Stimulated activated naive CD8-positive, alpha-beta T cell treated with anti-CD3 and anti-CD28 coated beads, Interleukin-15, Interleukin-2, amounts not matched to agents 100 ng/mL and 50 ng/mL, for 24 hours (primary cell): Measurements from ENCODE around the gene MPZ.
"Not testable (repeated sequence)": the region's sequence is repeated elsewhere in the genome, so short reads cannot be mapped to it uniquely, and the experiment has no call there.

Experiments
- H3K27ac Mint-ChIP-seq: one replicate; pipeline ENCODE4 v1.8.0; 2021; ENCODE audit warnings: mild to moderate bottlenecking, mixed read lengths
- H3K27me3 Mint-ChIP-seq: one replicate; pipeline ENCODE4 v1.8.0; 2021; ENCODE audit warnings: mixed read lengths
- H3K36me3 Mint-ChIP-seq: one replicate; pipeline ENCODE4 v1.8.0; 2021; ENCODE audit warnings: low read depth, mixed read lengths
- H3K4me1 Mint-ChIP-seq: one replicate; pipeline ENCODE4 v1.8.0; 2021; ENCODE audit warnings: low read depth, mixed read lengths
- H3K4me3 Mint-ChIP-seq: one replicate; pipeline ENCODE4 v1.8.0; 2021; ENCODE audit warnings: mild to moderate bottlenecking, mixed read lengths
- H3K9me3 Mint-ChIP-seq: one replicate; pipeline ENCODE4 v1.8.0; 2021; ENCODE audit warnings: mixed read lengths

The MPZ gene

DNA sequence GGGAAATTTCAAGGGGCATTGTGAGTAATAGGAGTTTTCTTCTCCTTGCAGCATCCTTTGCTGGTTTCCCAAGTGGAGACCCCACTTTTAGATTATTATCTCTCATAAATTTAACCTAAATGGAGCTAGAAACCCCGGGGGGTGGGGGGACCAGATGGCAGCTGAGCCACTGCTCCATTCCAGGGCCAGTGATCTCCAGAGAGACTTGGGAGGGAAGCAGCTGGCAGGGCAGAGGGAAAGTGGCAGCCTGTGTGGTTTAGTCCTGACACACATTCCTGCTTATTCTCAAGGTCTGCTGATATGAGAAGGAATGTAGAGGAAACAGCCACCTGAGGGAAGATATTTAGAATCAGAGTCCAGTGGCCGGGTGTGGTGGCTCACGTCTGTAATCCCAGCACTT is 34.9 kb downstream of the MPZ start:
- Mint-ChIP-seq H3K9me3 (no peaks in the 10 kb centered on the region), H3K27ac (no peak overlapping the region), H3K36me3 (no peaks in the 10 kb centered on the region), H3K4me1 (no peaks in the 10 kb centered on the region), H3K27me3 (peaks cover 22% of the 10 kb centered on the region), H3K4me3 (no peak overlapping the region)

DNA sequence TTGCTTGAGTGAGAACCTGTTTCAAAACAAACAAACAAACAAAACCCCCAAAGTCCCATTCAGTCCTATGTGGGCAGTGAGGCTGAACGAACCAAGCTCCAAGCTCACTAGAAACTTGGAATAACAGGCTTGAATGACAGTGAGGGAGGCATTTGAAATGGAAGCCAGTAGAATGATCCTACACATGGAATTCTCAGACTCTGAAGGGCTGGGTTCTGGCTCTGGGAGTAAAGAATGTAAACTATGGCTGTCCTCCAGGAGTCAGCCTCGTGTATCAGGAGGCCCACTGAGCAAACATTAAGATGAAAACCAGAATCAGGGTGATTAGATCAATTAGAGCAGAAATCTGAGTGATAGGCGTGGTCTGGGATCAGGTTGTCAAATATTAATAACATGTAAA is 36.4 kb downstream of the MPZ start:
- Mint-ChIP-seq H3K27ac (no peak overlapping the region), H3K4me3 (no peak overlapping the region), H3K36me3 (no peaks in the 10 kb centered on the region), H3K27me3 (peaks cover 20% of the 10 kb centered on the region), H3K4me1 (no peaks in the 10 kb centered on the region), H3K9me3 (no peaks in the 10 kb centered on the region)

DNA sequence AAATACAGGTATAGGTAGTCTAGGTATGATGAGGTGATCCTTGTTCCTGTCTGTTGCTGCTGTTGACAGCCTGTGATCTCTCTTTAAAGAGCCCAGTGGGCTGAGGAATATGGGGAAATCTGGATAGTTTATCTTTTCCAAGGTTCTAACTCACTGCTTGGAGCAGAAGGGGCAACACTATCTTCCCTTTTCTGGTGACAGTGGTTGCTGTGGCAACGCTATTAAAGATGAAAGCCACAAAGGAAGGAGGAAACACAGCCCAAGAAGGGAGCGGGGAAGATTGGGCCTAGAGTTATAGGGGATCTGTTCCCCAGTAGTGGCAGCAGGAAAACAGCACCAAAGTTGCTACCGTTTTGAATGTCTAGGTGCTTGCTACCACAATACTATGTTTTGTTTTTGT is 42.4 kb downstream of the MPZ start:
- Mint-ChIP-seq H3K9me3 (no peaks in the 10 kb centered on the region), H3K4me3 (no peak overlapping the region), H3K27me3 (peaks cover 23% of the 10 kb centered on the region), H3K4me1 (no peaks in the 10 kb centered on the region), H3K27ac (no peak overlapping the region), H3K36me3 (no peaks in the 10 kb centered on the region)

DNA sequence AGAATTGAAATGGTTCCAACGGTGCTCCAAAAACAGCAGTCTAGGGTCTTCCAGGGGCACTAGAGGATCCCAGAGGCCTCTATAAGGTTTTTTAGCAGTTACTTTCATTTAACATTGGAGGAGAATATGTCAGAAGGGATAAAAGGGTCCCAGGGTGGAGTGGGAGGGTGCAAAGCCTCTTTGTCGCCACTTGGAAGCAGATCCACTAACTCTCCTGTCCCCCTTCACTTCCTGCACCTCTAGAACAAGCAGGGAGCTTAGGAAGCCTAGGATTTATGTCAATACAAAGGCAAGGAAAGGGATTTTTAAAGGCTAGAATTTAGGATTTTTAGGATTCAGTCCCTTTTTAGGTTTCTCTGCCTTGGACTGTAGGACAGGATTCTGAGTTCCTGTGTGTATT is 42.9 kb downstream of the MPZ start:
- H3K4me1 Mint-ChIP-seq: no peaks in the 10 kb centered on the region
- no peaks in the 10 kb centered on the region for H3K9me3 Mint-ChIP-seq
- H3K27me3 Mint-ChIP-seq: peaks cover 26% of the 10 kb centered on the region
- no peak overlapping the region for H3K27ac Mint-ChIP-seq
- no peak overlapping the region for H3K4me3 Mint-ChIP-seq
- H3K36me3 Mint-ChIP-seq: no peaks in the 10 kb centered on the region

DNA sequence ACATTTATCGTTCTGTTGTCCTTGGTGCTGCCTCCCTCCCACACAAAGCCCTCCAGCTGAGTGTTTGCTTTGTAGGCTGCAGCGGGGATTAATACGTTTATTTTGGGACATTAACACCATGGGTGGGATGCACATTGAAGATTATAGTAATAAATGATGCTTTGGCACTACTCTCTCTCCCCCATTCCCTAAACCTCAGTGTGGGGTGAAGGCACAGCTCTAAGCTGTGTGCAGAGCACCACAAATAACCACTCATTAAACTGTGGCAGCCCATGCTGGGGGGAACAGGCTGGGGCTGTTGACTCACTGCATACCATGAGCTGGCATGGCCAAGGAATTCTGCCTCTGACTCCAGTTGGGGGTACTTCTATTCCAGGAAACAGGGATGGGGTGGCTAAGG is 43.6 kb downstream of the MPZ start:
- Mint-ChIP-seq H3K4me3 (no peak overlapping the region), H3K27ac (no peak overlapping the region), H3K4me1 (no peaks in the 10 kb centered on the region), H3K9me3 (no peaks in the 10 kb centered on the region), H3K27me3 (peaks cover 29% of the 10 kb centered on the region), H3K36me3 (no peaks in the 10 kb centered on the region)

DNA sequence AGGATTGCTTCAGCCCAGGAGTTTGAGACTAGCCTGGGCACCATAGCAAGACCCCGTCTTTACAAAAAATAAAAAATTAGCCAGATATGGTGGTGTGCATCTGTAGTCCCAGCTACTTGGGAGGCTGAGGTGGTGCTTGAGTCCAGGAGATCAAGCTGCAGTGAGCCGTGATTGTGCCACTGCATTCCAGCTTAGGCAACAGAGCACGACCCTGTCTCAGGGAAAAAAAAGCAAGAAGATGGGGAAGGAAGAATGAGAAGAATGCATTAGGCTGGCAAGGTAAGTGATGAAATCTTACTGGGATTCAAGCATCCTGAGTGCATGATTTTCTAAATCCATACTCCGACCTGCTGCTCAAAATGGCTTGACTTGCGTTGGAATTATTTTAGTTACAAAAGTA is 44.5 kb downstream of the MPZ start:
- H3K27me3 Mint-ChIP-seq: peaks cover 36% of the 10 kb centered on the region
- H3K4me3 Mint-ChIP-seq: no peak overlapping the region
- no peak overlapping the region for H3K27ac Mint-ChIP-seq
- no peaks in the 10 kb centered on the region for H3K9me3 Mint-ChIP-seq
- no peaks in the 10 kb centered on the region for H3K36me3 Mint-ChIP-seq
- H3K4me1 Mint-ChIP-seq: no peaks in the 10 kb centered on the region

DNA sequence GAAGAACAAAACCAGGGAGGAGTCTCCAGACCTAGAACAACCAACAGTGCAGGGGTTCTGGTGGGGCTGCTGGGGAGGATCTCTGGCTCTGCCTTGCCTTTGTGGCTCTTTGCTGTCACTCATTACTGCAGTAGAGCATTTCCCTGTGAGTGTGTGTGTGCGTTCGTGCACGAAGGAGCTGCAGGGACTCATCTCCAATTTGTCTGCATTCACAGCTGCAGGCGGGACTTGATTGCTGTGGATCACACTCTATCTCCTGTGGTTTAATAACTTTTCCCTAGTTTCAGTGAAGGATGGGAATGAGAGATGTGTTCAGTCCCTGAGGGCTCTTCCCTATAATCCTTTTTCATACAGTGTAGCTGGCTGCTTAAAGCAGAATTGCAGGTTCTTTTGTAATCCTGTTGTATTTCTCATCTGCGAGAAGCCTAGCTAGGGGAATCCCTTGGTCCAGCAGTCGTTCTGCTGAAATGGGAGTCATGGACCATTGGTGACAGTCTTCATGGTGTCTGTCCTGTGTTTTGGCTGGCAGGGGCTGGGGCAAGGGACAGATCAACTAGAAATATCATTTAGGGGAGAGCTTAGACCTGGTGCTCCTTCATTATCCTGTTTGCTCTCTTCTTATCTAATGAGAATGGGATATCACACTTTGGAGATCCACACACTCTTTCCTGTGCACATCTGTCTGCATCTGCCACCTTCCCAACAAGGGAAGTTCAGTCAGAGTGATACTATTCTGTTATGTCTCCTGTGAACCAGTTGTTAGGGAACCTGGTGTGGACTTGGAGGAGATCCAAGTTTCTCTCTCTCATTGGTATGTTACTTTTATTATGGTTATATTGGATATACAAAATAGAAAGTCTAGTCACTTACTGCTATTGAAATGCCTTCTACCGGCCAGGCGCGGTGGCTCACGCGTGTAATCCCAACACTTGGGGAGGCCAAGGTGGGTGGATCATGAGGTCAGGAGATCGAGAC is 48.2 kb downstream of the MPZ start:
- Mint-ChIP-seq H3K9me3 (peaks cover 9% of the 10 kb centered on the region), H3K36me3 (peaks cover 17% of the 10 kb centered on the region), H3K27ac (no peak overlapping the region), H3K27me3 (peaks cover 68% of the 10 kb centered on the region), H3K4me3 (no peak overlapping the region), H3K4me1 (peaks cover 7% of the 10 kb centered on the region)

DNA sequence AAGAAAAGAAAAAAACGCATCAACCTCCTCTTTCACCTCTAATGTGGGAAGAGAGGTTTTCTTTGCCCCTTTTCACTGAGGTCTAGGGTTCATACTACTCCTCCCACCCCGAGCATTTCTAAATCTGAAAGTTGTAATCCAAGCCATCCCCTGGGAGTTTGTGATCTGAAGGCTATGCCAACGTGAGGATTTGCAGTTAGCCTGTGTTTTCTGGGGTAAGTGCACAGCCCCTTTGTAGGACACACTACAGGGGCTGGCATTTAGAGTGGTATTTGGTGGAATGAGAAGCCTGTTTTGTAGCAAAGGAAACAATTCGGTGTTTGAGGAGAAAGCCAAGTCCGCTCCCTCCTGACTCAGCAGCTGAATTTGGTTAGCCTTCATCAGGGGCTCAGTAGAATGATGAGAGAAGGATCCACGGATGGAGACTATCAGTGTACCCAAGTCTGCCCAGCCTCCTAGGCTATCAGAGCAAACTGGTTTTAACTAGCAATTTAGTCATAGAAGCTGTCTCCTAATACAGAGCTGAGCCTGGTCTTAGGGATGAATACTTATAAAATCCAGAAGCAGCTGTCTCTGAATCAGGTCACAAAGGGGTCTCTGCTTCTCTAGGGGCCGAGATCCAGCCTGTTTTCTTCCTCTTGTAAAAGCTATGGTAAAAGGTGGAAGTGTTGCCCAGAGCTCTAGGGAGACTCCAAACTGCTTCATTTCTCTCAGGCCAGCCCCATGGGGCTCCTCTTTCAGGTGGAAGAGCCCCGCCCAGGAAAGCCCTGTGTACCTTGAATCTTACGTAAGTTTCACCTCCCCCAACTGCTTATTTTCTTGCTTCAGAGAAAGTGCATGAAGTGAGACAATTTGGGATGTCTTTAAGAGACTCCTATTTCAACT is 49.1 kb downstream of the MPZ start:
- Mint-ChIP-seq H3K36me3 (peaks cover 22% of the 10 kb centered on the region), H3K4me1 (peaks cover 7% of the 10 kb centered on the region), H3K4me3 (no peak overlapping the region), H3K9me3 (peaks cover 13% of the 10 kb centered on the region), H3K27ac (no peak overlapping the region), H3K27me3 (peaks cover 70% of the 10 kb centered on the region)

DNA sequence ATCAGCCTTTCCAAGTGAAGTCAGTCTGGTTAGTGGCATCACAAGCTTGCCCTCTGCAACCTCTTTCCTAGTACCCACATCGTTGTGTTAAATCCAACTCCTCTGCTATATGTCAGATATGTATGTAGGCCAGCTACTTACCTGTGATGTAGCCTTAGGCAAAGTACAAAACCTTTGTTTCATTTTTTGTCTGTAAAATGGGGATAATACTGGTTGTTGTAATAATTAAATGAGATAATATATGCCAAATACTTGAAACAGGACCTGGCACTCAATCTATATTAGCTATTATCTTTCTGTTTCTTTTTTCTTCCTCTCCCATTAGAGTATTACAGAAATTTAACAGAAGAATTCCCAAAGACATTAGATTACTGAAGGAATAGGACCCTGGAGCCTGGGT is 50.0 kb downstream of the MPZ start:
- peaks cover 13% of the 10 kb centered on the region for H3K9me3 Mint-ChIP-seq
- H3K36me3 Mint-ChIP-seq: peaks cover 22% of the 10 kb centered on the region
- H3K27me3 Mint-ChIP-seq: peaks cover 71% of the 10 kb centered on the region
- no peak overlapping the region for H3K4me3 Mint-ChIP-seq
- H3K27ac Mint-ChIP-seq: no peak overlapping the region
- peaks cover 7% of the 10 kb centered on the region for H3K4me1 Mint-ChIP-seq

DNA sequence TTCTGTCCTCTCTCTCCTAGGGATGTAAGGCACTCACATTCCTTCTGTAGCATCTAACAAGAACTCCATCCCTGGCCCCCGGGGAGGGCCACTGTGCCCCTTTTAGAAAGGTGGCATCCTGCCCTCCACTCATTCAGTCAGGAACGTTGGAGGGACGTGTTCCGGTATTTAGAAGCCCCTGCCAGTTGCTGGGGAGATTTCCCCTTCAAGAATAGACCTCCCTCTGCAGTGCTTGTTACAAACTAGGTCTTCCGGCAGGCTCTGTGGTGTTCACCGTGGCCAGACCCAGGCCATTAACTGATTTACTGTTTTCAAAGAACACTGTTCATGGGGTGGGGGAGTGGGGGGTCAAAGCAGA is 50.4 kb downstream of the MPZ start:
- Mint-ChIP-seq H3K9me3 (peaks cover 13% of the 10 kb centered on the region), H3K4me3 (peak overlapping the region; percentile 60)

DNA sequence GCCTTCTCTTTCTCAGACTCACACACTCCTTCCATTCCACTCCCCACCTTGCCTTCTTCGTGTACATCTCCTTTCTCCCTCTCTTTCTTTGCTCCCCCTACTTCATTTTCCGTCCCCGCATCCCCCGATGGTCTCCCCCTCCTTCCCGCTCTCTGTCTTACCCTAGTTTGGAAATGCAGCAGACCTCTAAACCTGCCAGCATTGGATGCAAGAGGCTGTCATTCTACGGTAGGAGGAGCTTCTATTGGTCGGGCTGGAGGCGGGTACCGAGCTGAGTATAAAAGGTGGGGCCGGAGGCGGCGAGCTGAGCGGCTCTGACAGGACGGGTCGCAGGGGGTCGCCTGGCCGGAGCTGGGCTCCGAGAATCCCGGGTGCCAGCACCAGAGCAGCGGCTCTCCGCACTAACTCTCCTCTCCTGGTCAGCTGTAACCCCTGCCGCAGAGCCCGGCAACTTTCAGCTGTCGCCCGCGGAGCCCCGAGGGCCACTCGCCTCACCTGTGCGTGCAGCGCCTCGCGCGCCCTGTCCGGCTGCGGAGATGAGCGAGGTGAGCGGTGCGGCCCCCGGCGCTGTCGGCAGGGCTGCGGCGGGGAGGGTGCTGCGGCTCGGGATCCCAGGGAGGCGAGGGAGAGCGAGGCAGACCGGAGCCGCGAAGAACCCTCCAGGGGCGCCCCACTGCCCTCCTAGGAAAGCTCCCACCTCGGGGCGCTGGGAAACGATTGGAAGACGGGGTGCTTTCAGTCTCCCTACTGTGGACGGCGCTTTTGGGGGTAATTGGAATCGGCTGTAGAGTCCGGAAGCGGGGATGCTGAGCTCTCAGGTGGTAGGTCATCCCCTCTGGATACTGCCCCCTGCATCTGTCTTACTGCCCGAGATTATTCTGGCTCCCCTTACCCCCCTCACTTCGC is 51.1 kb downstream of the MPZ start, which contains the start of gene PCP4L1:
Gene PCP4L1, plus strand, starts transcription at position 307 of the 906 bp plus-strand sequence. Its CDS starts 230 bp downstream, at position 537.
- H3K4me1 Mint-ChIP-seq: peaks cover 7% of the 10 kb centered on the region
- H3K36me3 Mint-ChIP-seq: peaks cover 22% of the 10 kb centered on the region
- H3K27me3 Mint-ChIP-seq: peaks cover 68% of the 10 kb centered on the region
- H3K4me3 Mint-ChIP-seq: peak within 1 kb of the TSS; percentile 60
- H3K9me3 Mint-ChIP-seq: peaks cover 13% of the 10 kb centered on the region
- no peak within 1 kb of the TSS for H3K27ac Mint-ChIP-seq

More for the DNA sequence above, 50.4 kb downstream of the MPZ start:
- Mint-ChIP-seq H3K4me1 (peaks cover 7% of the 10 kb centered on the region), H3K36me3 (peaks cover 22% of the 10 kb centered on the region), H3K27me3 (peaks cover 68% of the 10 kb centered on the region), H3K27ac (no peak overlapping the region)

DNA sequence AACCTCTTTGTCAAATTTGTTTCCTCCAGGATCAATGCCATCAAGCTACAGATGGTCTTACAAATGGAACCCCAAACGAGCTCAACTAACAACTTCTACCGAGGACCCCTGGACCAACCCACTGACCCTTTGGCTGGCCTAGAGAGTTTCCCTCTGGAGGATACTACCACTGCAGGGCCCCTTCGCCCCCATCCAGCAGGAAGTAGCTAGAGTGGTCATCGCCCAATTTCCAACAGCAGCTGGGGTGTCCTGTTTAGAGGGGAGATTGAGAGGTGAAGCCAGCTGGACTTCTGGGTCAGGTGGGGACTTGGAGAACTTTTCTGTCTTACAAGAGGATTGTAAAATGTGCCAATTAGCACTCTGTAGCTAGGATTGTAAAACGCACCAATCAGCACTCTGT is 52.7 kb downstream of the MPZ start:
- Mint-ChIP-seq H3K9me3 (peaks cover 13% of the 10 kb centered on the region), H3K27me3 (peaks cover 59% of the 10 kb centered on the region), H3K36me3 (peaks cover 22% of the 10 kb centered on the region)
- H3K27ac Mint-ChIP-seq, H3K4me3 Mint-ChIP-seq, H3K4me1 Mint-ChIP-seq: not testable (repeated sequence)

DNA sequence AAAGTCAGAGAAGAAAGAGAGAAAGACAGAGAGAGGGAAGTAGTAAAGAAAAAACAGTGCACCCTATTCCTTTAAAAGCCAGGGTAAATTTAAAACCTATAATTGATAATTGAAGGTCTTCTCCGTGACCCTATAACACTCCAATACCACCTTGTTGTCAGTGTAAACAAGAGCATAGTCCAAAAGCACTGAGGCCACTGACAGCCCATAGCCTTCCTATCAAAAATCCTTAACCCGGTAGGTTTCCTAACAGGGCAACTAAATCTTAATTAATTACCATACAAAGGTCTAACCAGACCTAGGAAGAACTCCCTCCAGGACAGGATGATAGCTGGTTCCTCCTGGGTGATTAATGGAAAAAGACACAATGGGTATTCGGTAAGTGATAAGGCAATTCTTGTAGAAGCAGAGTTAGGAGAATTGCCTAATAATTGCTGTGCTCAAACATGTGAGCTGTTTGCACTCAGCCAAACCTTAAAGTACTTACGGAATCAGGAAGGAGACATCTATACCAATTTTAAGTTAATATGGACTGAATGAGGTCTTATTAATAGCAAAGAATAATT is 53.7 kb downstream of the MPZ start:
- peaks cover 22% of the 10 kb centered on the region for H3K36me3 Mint-ChIP-seq
- H3K9me3 Mint-ChIP-seq: peaks cover 13% of the 10 kb centered on the region
- H3K4me3 Mint-ChIP-seq, H3K27ac Mint-ChIP-seq, H3K4me1 Mint-ChIP-seq: not testable (repeated sequence)
- H3K27me3 Mint-ChIP-seq: peaks cover 49% of the 10 kb centered on the region

DNA sequence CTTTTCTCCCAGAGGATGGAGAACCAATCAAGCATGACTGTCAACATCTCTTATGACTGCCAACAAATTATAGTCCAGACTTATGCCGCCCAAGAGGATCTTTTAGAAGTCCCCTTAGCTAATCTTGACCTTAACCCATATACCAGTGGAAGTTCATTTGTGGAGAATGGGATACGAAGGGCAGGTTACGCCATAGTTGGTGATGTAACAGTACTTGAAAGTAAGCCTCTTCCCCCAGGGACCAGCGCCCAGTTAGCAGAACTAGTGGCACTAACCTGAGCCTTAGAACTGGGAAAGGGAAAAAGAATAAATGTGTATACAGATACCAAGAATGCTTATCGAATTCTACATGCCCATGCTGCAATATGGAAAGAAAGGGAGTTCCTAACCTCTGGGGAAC is 54.5 kb downstream of the MPZ start:
- Mint-ChIP-seq H3K27me3 (peaks cover 43% of the 10 kb centered on the region), H3K9me3 (peaks cover 13% of the 10 kb centered on the region), H3K36me3 (peaks cover 22% of the 10 kb centered on the region)
- H3K27ac Mint-ChIP-seq, H3K4me1 Mint-ChIP-seq, H3K4me3 Mint-ChIP-seq: not testable (repeated sequence)
